Astrocyte (in vitro differentiated cells and primary cell): ENCODE data around the gene CERT1.

ENCODE experiments used
- CTCF ChIP-seq: IDR thresholded peaks from 2 replicates; pipeline ENCODE4 v1.5.1; 2011; ENCODE audit warnings: low read depth, mild to moderate bottlenecking, inconsistent platforms, low read length, moderate library complexity; ENCODE audit not compliant: insufficient read depth
- EZH2 ChIP-seq: IDR thresholded peaks from 2 replicates; pipeline ENCODE4 v1.6.1; 2012; ENCODE audit warnings: mild to moderate bottlenecking, low read length, inconsistent platforms; ENCODE audit not compliant: insufficient read depth

GRCh38 chr5:75507841-75508240 is 3.6 kb downstream of the CERT1 start:
- TF ChIP-seq CTCF (no peak), EZH2 (no peak)
